ENCODE measurements around the gene TSC22D1. TPM values are rescaled to one million over a fixed set of nuclear protein-coding genes. Genes with fewer than 3 reads are reported as not detected.

The TSC22D1 gene
- polyA plus RNA-seq, 1 donor (not counting 4 experiments of a cell fraction or from before 2014, with no cell fraction given): 177 TPM

GRCh38 chr13:44431150-44431549 is 145.0 kb downstream of the TSC22D1 start:
- no peaks in the 10 kb centered on the region for H3K27me3 ChIP-seq (ENCODE audit: control insufficient read depth, extremely low read depth, insufficient read depth, low read length)
- no peak overlapping the region for H3K4me3 ChIP-seq (ENCODE audit: control insufficient read depth in 2 of 3, extremely low read depth in 1 of 3, insufficient read depth in 2 of 3, low read depth in 1 of 3, low read length in 3 of 3)
- H3K36me3 ChIP-seq (ENCODE audit: control insufficient read depth in 2 of 2, extremely low read depth in 1 of 2, insufficient read depth in 2 of 2, low read length in 2 of 2): peaks cover 7 to 21% of the 10 kb centered on the region in 2 experiments
- TF ChIP-seq, protein P1, sequence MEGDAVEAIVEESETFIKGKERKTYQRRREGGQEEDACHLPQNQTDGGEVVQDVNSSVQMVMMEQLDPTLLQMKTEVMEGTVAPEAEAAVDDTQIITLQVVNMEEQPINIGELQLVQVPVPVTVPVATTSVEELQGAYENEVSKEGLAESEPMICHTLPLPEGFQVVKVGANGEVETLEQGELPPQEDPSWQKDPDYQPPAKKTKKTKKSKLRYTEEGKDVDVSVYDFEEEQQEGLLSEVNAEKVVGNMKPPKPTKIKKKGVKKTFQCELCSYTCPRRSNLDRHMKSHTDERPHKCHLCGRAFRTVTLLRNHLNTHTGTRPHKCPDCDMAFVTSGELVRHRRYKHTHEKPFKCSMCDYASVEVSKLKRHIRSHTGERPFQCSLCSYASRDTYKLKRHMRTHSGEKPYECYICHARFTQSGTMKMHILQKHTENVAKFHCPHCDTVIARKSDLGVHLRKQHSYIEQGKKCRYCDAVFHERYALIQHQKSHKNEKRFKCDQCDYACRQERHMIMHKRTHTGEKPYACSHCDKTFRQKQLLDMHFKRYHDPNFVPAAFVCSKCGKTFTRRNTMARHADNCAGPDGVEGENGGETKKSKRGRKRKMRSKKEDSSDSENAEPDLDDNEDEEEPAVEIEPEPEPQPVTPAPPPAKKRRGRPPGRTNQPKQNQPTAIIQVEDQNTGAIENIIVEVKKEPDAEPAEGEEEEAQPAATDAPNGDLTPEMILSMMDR (optimal IDR thresholded peaks at IDR 0.05 in 1 of 3, IDR thresholded peaks at IDR 0.05 in 1 of 3, conservative IDR thresholded peaks at IDR 0.05 in 1 of 3; ENCODE audit: extremely low read depth in 1 of 3, insufficient read depth in 2 of 3, low read length in 3 of 3): no peak
- TF ChIP-seq EZH2 (IDR thresholded peaks at IDR 0.05; ENCODE audit: low read length): no peak
- no peaks in the 10 kb centered on the region for H3K9me1 ChIP-seq (ENCODE audit: control insufficient read depth, extremely low read depth, insufficient read depth, low read length)
- peaks cover 2% of the 10 kb centered on the region for H4K20me1 ChIP-seq (ENCODE audit: control insufficient read depth, extremely low read depth, insufficient read depth, low read length)
- no peak for DNase-seq (ENCODE audit: low read depth, low spot score)
- no peak overlapping the region for H3K27ac ChIP-seq (ENCODE audit: control insufficient read depth, insufficient read depth, low read length)
- H3K4me1 ChIP-seq (ENCODE audit: control insufficient read depth, extremely low read depth, insufficient read depth, low read length): peaks cover 8% of the 10 kb centered on the region
- no peak for FAIRE-seq
- H3K9me3 ChIP-seq (ENCODE audit: control insufficient read depth, low read depth, low read length): no peaks in the 10 kb centered on the region
- H3K9ac ChIP-seq (ENCODE audit: control insufficient read depth, extremely low read depth, insufficient read depth, low read length): no peak overlapping the region
- no peak overlapping the region for H3K4me2 ChIP-seq (ENCODE audit: control insufficient read depth, extremely low read depth, insufficient read depth, low read depth, low read length)
- no peak overlapping the region for H2AFZ ChIP-seq (ENCODE audit: control insufficient read depth, low read length)
- H3K79me2 ChIP-seq (ENCODE audit: control insufficient read depth, insufficient read depth, low read length): peaks cover 17% of the 10 kb centered on the region
- dilution Hi-C loops (cut with MboI; ENCODE audit: extremely low pct_ligation_motif_present, low sequenced_read_pairs): loop anchor here (25.0 kb wide), 1 partner anchor 394 kb away; no protein-coding TSS in a partner anchor

GRCh38 chr13:44429311-44429710 is 146.8 kb downstream of the TSC22D1 start:
- H3K9ac ChIP-seq (ENCODE audit: control insufficient read depth, extremely low read depth, insufficient read depth, low read length): no peak overlapping the region
- H3K9me1 ChIP-seq (ENCODE audit: control insufficient read depth, extremely low read depth, insufficient read depth, low read length): no peaks in the 10 kb centered on the region
- no peak overlapping the region for H3K4me3 ChIP-seq (ENCODE audit: control insufficient read depth in 2 of 3, extremely low read depth in 1 of 3, insufficient read depth in 2 of 3, low read depth in 1 of 3, low read length in 3 of 3)
- peaks cover 5 to 15% of the 10 kb centered on the region in 2 experiments for H3K36me3 ChIP-seq (ENCODE audit: control insufficient read depth in 2 of 2, extremely low read depth in 1 of 2, insufficient read depth in 2 of 2, low read length in 2 of 2)
- H3K9me3 ChIP-seq (ENCODE audit: control insufficient read depth, low read depth, low read length): no peaks in the 10 kb centered on the region
- DNase-seq (ENCODE audit: low read depth, low spot score) (no peak), FAIRE-seq (no peak)
- H3K79me2 ChIP-seq (ENCODE audit: control insufficient read depth, insufficient read depth, low read length): peaks cover 3% of the 10 kb centered on the region
- peaks cover 4% of the 10 kb centered on the region for H3K4me1 ChIP-seq (ENCODE audit: control insufficient read depth, extremely low read depth, insufficient read depth, low read length)
- no peak overlapping the region for H3K4me2 ChIP-seq (ENCODE audit: control insufficient read depth, extremely low read depth, insufficient read depth, low read depth, low read length)
- dilution Hi-C loops (cut with MboI; ENCODE audit: extremely low pct_ligation_motif_present, low sequenced_read_pairs): loop anchor here (25.0 kb wide), 1 partner anchor 392 kb away; no protein-coding TSS in a partner anchor
- H3K27me3 ChIP-seq (ENCODE audit: control insufficient read depth, extremely low read depth, insufficient read depth, low read length): no peaks in the 10 kb centered on the region
- TF ChIP-seq, protein P1 (optimal IDR thresholded peaks at IDR 0.05 in 1 of 3, IDR thresholded peaks at IDR 0.05 in 1 of 3, conservative IDR thresholded peaks at IDR 0.05 in 1 of 3; ENCODE audit: extremely low read depth in 1 of 3, insufficient read depth in 2 of 3, low read length in 3 of 3): no peak
- TF ChIP-seq EZH2 (IDR thresholded peaks at IDR 0.05; ENCODE audit: low read length): no peak
- peaks cover 2% of the 10 kb centered on the region for H4K20me1 ChIP-seq (ENCODE audit: control insufficient read depth, extremely low read depth, insufficient read depth, low read length)
- no peak overlapping the region for H2AFZ ChIP-seq (ENCODE audit: control insufficient read depth, low read length)
- H3K27ac ChIP-seq (ENCODE audit: control insufficient read depth, insufficient read depth, low read length): no peak overlapping the region

Data from keratinocyte (primary cell).